Camera-type eye (tissue), 1 donor: ENCODE results near the gene KIF15. TPM values are rescaled to one million over a fixed set of nuclear protein-coding genes. Genes with fewer than 3 reads are reported as not detected.

Experiments used
- total RNA-seq: library from RNA; depleted of rRNA; stranded (reverse); fragments of >200 nt; gene quantifications from one replicate; pipeline ENCODE4 v1.2.3, GENCODE V29; 2014

The KIF15 gene, protein sequence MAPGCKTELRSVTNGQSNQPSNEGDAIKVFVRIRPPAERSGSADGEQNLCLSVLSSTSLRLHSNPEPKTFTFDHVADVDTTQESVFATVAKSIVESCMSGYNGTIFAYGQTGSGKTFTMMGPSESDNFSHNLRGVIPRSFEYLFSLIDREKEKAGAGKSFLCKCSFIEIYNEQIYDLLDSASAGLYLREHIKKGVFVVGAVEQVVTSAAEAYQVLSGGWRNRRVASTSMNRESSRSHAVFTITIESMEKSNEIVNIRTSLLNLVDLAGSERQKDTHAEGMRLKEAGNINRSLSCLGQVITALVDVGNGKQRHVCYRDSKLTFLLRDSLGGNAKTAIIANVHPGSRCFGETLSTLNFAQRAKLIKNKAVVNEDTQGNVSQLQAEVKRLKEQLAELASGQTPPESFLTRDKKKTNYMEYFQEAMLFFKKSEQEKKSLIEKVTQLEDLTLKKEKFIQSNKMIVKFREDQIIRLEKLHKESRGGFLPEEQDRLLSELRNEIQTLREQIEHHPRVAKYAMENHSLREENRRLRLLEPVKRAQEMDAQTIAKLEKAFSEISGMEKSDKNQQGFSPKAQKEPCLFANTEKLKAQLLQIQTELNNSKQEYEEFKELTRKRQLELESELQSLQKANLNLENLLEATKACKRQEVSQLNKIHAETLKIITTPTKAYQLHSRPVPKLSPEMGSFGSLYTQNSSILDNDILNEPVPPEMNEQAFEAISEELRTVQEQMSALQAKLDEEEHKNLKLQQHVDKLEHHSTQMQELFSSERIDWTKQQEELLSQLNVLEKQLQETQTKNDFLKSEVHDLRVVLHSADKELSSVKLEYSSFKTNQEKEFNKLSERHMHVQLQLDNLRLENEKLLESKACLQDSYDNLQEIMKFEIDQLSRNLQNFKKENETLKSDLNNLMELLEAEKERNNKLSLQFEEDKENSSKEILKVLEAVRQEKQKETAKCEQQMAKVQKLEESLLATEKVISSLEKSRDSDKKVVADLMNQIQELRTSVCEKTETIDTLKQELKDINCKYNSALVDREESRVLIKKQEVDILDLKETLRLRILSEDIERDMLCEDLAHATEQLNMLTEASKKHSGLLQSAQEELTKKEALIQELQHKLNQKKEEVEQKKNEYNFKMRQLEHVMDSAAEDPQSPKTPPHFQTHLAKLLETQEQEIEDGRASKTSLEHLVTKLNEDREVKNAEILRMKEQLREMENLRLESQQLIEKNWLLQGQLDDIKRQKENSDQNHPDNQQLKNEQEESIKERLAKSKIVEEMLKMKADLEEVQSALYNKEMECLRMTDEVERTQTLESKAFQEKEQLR (N-terminal part only)
- 10.6 TPM for total RNA-seq

GRCh38 chr3:44761424-44762169 lies at the start of gene KIF15, which contains the start of gene KIAA1143:
KIF15 (plus strand) TSS chr3:44761794; CDS start chr3:44761866, 72 bp downstream.
KIAA1143 (minus strand) TSS chr3:44761619; CDS start chr3:44761602, 17 bp downstream.

DNA sequence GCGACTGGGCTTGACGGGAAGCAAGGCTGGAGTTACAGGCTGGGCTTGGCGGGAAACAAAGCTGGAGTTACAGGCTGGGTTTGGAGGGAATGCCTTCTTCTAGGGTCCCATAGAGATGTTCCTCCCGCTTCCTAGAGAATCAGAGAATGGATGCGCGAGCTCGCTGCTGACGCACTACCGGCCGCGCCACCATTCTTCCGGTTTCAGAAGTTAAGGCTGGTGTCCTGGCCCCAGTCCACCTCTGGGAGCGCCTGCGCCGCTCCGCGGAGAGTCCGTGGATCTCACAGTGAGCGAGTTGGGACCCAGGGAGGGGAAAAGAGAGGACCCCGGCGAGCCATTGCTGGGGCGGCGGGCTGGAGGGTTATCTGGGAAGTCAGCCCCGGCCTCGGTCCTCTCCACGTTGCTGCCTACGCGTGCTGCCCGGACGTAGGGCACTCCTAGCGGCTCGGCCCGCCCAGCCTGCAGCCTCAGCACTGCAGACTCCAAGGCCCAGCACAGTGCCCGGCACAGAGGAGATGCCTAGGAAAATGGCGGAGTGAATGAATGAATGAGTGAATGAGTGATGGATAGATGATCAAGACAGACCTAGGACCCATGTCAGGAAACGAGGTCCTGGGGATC lies 49.0 kb upstream of the KIF15 start, which contains the start of gene ZNF502:
ZNF502 (plus strand) TSS at position 206 of the 621 bp plus-strand sequence. CDS start 7,602 bp downstream, outside the sequence.

DNA sequence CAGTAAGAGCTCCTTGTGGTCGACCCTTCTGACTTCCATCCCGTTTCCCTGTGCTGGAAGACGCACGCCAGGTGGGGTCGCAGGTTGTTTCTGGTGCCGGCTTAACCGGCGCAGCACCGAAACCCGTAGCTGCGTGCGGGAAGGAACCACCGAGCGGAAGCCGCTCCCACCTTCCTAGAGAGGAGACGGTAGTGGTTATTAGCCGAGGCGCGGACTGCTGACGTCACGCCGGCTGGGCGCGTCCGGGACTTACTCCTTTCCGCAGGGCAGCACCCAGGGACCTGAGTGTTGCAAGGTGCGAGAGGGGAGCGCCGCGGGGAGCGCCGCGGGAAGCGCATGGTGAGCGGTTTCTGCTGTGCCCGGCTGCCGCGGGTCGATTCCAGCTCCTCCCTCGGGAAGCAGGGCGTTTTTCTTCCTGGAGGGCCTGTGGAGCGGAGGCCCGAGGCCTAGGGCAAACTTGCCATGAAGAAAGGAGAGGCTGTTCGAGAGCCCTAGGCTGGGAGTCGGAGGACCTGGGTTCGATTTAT lies 32.1 kb upstream of the KIF15 start, which contains the start of gene ZNF501:
ZNF501 (plus strand) TSS at position 252 of the 527 bp plus-strand sequence. CDS start 4,787 bp downstream, outside the sequence.

DNA sequence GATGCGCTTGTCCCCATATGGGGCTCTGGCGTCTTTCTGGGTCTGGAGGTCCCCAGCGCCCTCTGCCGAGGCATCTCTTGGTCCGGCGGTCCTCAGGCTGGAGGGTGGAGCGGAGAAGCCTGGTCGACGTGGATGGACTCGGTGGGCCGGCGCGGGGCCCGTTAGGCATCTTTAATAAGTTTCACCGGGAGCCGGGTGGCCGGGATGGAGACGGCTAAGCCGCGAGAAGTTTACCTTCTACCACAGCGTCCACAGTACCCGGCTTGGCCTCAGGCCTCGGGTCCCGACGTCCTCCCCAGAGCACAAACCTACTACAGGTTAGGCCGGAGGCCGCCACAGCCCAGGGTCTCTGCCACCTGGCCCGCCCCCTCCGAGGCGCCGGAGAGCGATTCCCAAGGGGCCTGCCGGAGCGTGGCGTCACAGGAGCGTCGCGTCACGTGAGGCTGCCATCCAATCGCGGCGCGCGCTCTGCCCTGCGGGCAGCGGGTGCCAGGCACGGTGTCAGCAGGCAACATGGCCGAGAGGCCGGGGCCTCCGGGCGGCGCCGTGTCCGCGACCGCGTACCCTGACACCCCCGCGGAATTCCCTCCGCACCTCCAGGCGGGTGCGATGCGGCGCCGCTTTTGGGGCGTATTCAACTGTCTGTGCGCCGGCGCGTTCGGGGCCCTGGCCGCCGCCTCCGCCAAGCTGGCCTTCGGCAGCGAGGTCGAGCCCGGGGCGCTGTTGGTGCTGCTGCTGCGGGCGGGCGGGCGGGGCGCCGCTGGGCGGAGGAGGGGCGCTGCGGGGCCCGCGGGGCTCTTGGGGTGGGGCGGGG lies 100.0 kb downstream of the KIF15 start, which contains the start of gene TMEM42:
TMEM42 (plus strand) TSS at position 501 of the 814 bp plus-strand sequence; CDS start at position 514, 13 bp downstream.

DNA sequence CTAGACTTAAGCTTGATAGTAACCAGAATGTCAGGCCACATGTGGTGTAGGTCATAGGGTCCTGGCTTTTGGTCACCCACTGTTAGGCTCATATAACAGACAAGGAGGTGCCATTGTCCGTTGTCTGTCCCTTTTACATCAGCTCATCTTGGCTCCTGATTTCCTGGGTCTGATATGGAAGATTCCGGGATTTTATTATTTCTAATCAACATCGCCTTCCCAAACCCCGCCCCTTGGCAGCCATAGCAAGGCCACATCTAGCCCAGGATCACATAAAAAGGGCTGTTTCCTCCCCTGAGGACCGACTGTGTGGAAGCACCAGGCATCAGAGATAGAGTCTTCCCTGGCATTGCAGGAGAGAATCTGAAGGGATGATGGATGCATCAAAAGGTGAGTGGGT lies 112.7 kb downstream of the KIF15 start, which contains the start of gene TGM4:
TGM4 (plus strand) TSS at position 301 of the 400 bp plus-strand sequence; CDS start at position 372, 71 bp downstream.

Other genes with a start within 250 kb of the KIF15 start
- gene ZKSCAN7, start 206.6 kb upstream of the KIF15 start, total RNA-seq = 29.9 TPM
- 21.2 TPM for gene ZNF660, start 176.8 kb upstream of the KIF15 start, total RNA-seq
- gene ZNF197, start 136.8 kb upstream of the KIF15 start, total RNA-seq = 59.5 TPM
- 24.7 TPM for gene ZNF35, start 113.1 kb upstream of the KIF15 start, total RNA-seq
- gene ZNF502, start 49.1 kb upstream of the KIF15 start, total RNA-seq = 22.1 TPM
- gene ZNF501, start 32.2 kb upstream of the KIF15 start, total RNA-seq = 14.0 TPM
- gene KIAA1143, start 175 bp upstream of the KIF15 start, total RNA-seq = 36.4 TPM
- gene TMEM42, start 100.1 kb downstream of the KIF15 start, total RNA-seq = 12.8 TPM
- not detected for gene TGM4, start 112.8 kb downstream of the KIF15 start, total RNA-seq
- 47.1 TPM for gene ZDHHC3, start 214.4 kb downstream of the KIF15 start, total RNA-seq
- gene EXOSC7, start 214.4 kb downstream of the KIF15 start, total RNA-seq = 37.7 TPM